ENCODE results near the gene SLFNL1. TPM values are rescaled to one million over a fixed set of nuclear protein-coding genes. Genes with fewer than 3 reads are reported as not detected.

The SLFNL1 gene
- total and polyA plus RNA-seq, 4 donors, result 0.02 to 0.68 (median 0.38) TPM

- Histone ChIP-seq H3K4me3 (ENCODE audit: low read depth in 1 of 3, low read length in 3 of 3) (no peak overlapping the region), H3K4me1 (ENCODE audit: control insufficient read depth in 4 of 4, insufficient read depth in 4 of 4, low read length in 3 of 4) (peaks cover 9 to 29% (median 28%) of the 10 kb centered on the region in 4 donors), H3K36me3 (ENCODE audit: control insufficient read depth in 4 of 4, insufficient read depth in 3 of 4, low read depth in 1 of 4, low read length in 3 of 4) (peaks cover 2 to 23% (median 7%) of the 10 kb centered on the region in 4 donors), H3K9me3 (ENCODE audit: control insufficient read depth in 4 of 4, low read length in 3 of 4) (no peaks in the 10 kb centered on the region), H3K27ac (ENCODE audit: low read depth in 1 of 2, low read length in 2 of 2) (no peak overlapping the region), H3K27me3 (ENCODE audit: control insufficient read depth in 4 of 4, insufficient read depth in 4 of 4, low read length in 3 of 4) (no peaks in the 10 kb centered on the region), H3K9ac (ENCODE audit: low read depth in 1 of 2, low read length in 2 of 2) (no peak overlapping the region)
- WGBS, result 97% methylated on average over 3 of the region's 3 CpGs
- TF ChIP-seq EGR1 (IDR thresholded peaks at IDR 0.05; ENCODE audit: low read depth in 2 of 2) (no peak), HNF4G (IDR thresholded peaks at IDR 0.05) (no peak), FOXA1 (IDR thresholded peaks at IDR 0.05) (no peak), CTCF (IDR thresholded peaks at IDR 0.05; ENCODE audit: low read depth, low read length, missing input control) (no peak), HNF4A (conservative IDR thresholded peaks at IDR 0.05) (no peak), TAF1 (conservative IDR thresholded peaks at IDR 0.05) (no peak), REST (IDR thresholded peaks at IDR 0.05) (no peak), NR2F2 (IDR thresholded peaks at IDR 0.05) (no peak), JUND (IDR thresholded peaks at IDR 0.05) (no peak), SP1 (IDR thresholded peaks at IDR 0.05) (no peak)
- TF ChIP-seq, protein P1, sequence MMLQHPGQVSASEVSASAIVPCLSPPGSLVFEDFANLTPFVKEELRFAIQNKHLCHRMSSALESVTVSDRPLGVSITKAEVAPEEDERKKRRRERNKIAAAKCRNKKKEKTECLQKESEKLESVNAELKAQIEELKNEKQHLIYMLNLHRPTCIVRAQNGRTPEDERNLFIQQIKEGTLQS (IDR thresholded peaks at IDR 0.05), result no peak
- TF ChIP-seq, protein P2, sequence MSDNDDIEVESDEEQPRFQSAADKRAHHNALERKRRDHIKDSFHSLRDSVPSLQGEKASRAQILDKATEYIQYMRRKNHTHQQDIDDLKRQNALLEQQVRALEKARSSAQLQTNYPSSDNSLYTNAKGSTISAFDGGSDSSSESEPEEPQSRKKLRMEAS (IDR thresholded peaks at IDR 0.05), result no peak
- no peak for DNase-seq (ENCODE audit: low spot score)
Measured at GRCh38 chr1:41048540-41048939, 27.0 kb upstream of the SLFNL1 start.

DNA sequence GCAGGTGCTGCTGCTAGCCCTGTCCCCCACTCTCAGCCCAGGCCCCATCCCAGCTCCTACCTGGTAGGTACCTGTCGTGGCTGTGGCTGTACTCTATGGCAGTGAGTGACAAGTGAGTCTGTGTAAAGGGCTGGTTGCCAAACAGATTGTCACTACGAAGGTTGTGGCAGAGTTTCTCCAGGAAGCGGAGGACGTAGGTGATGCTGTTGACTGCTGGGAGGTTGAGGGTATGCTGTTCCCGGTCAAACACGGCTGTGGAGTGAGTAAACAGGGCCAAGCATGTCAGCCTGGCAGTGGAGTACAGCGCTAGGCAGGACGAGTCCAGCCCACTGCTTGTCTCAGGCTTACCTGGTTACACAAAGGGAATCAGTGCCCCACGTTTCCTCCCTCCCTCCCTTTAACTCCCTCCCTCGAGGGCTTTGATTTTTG is 24.8 kb upstream of the SLFNL1 start:
- H3K4me3 ChIP-seq (ENCODE audit: low read depth in 1 of 3, low read length in 3 of 3), result no peak overlapping the region
- peak overlapping the region; percentile 58 to 69 for H3K27ac ChIP-seq (ENCODE audit: low read depth in 1 of 2, low read length in 2 of 2)
- no peaks in the 10 kb centered on the region for H3K27me3 ChIP-seq (ENCODE audit: control insufficient read depth in 4 of 4, insufficient read depth in 4 of 4, low read length in 3 of 4)
- H3K9me3 ChIP-seq (ENCODE audit: control insufficient read depth in 4 of 4, low read length in 3 of 4), result no peaks in the 10 kb centered on the region
- H3K9ac ChIP-seq (ENCODE audit: low read depth in 1 of 2, low read length in 2 of 2), result no peak overlapping the region
- no peak for DNase-seq (ENCODE audit: low spot score)
- H3K36me3 ChIP-seq (ENCODE audit: control insufficient read depth in 4 of 4, insufficient read depth in 3 of 4, low read depth in 1 of 4, low read length in 3 of 4), result peaks cover 0 to 16% (median 3%) of the 10 kb centered on the region in 4 donors
- TF ChIP-seq CTCF (IDR thresholded peaks at IDR 0.05; ENCODE audit: low read depth, low read length, missing input control) (no peak), RXRA (IDR thresholded peaks at IDR 0.05) (no peak), REST (IDR thresholded peaks at IDR 0.05) (no peak), GABPA (IDR thresholded peaks at IDR 0.05 in 1 of 2, conservative IDR thresholded peaks at IDR 0.05 in 1 of 2) (no peak), YY1 (IDR thresholded peaks at IDR 0.05) (no peak), SP1 (IDR thresholded peaks at IDR 0.05) (no peak), TAF1 (conservative IDR thresholded peaks at IDR 0.05) (no peak), HNF4G (IDR thresholded peaks at IDR 0.05) (no peak), EGR1 (IDR thresholded peaks at IDR 0.05; ENCODE audit: low read depth in 2 of 2) (no peak), HNF4A (conservative IDR thresholded peaks at IDR 0.05) (no peak), NR2F2 (IDR thresholded peaks at IDR 0.05) (no peak)
- 48% methylated on average over 10 of the region's 10 CpGs for WGBS
- H3K4me1 ChIP-seq (ENCODE audit: control insufficient read depth in 4 of 4, insufficient read depth in 4 of 4, low read length in 3 of 4), result peaks cover 9 to 32% (median 28%) of the 10 kb centered on the region in 4 donors
